GM21381 (cell line): ENCODE measurements around the gene CDK5.
"Not testable (repeated sequence)": the region's sequence is repeated elsewhere in the genome, so short reads cannot be mapped to it uniquely, and the experiment has no call there.

ENCODE experiments used
- ATAC-seq: cut with Tn5 transposase; IDR thresholded peaks from one replicate; pipeline ENCODE4 v1.9.1; 2021; ENCODE audit warnings: mild to moderate bottlenecking, moderate library complexity; ENCODE audit not compliant: unreplicated experiment

The CDK5 gene

DNA sequence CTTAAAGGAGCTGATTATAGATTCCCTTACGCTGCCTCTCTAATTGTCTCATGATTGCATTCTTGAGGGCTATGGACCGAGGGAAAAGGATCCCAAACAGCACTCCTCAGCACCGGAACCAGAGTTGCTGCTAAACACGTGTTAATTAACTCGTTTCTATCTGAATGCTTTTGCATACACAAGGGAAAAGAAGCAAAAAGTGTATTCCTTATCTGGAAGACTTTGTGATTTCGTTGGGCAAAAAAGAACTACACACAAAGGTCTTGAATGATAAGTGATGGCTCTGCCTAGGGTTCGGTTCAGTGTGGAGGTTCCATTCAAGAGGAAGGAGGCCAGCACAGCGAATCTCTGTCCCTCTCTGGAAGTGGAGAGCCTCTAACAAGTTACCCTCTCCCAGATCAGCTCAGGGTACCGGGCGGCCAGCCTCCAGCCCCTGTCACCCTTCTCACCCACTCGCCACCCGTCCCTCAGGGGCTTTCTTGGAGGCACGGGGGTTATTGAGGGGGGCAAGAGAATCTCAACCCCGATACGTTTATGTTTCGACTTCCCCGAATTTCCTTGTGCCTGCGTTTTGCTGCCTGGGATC is 1.2 kb upstream of the CDK5 start:
- ATAC-seq: no peak

DNA sequence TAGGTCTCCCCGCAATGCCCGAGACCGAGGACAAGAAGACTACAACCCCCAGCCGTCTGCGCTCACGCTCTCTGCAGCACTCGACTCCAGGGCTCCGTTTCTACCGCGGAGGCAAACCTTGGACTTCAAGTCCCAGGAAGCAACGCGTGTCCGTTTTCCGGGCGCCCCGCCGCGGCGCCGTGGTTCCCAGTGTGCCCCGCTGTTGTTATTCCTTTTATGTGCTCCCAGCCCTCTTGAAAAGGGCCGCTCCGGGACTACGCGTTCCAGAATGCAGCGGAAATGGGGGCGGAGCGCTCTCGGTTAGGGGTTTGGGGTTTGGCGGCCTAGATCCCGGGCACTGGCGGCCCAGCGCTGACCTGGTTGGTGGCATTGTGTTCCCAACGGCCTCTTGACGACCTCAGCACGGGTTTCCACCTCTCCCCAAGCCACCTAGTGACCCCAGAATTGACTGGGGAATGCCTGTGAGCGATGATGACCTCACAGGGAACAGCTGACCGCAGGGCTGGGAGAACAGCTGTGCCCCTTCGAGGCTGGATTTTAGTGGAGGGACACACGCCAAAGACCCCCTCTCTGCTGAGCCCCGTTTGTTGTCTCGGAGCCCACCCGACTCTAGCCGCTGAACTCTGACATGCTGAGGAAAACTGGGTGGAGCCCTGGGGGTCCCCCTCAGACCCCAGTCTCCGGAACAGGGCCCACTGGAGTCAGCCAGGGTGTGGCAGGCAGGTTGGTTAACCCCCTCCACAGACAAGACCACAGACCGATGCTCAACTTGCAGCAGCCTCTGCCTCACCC is 488 bp upstream of the CDK5 start:
- ATAC-seq: peak; percentile 82

DNA sequence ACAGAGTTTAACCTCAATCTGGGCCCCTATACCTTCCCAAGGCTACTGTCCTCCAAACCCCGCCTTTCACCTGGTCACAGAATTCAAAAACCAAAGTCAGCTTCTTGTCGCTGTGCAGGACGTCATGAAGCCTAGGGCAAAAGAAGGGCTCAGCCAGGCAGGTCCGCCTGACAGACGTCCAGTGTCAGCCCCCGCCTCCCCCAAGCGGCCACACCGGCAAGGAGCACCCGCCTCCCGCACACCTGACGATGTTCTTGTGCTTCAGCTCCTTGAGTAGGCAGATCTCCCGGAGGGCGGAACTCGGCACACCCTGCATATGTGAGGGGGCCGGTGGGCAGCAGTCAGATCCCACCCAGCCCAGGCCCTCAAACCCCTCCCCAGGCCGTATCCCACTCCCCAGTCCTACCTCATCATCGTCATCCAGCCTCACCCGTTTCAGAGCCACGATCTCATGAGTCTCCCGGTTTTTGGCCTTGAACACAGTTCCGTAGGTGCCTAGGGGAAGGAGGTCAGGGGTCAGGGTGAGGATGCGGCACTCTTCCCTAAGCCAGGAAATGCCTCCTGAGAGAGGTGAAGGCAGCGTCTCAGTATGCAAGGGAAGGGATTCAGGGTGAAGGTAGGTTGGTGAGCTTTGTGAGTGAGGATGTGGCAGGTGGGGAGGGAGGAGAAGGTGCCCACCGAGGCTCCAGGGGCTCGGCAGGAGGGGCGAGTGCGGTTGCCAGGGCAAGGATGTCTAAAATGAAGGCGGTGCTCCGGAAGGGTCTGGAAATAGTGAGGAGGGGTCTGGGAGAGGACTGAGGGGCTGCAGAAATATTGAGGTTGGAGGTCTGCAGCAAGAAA is 811 bp downstream of the CDK5 start:
- no peak for ATAC-seq

DNA sequence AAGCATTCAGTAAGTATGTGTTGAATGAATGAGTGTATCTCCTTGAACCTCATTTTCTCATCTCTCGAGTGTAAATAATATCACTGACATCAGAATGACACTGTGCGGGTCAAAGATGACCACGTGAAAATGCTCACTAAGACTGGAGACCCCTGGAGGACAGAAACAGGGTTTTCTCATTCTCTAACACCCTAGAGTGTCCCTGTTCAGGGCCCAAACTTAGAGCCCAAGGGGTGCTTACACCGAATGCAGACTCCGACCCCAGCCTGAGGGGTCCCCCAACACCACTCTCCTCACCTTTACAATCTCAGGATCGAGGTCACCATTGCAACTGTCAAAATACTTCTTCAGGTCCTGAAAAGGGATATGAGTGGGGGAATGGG is 1.4 kb downstream of the CDK5 start:
- no peak for ATAC-seq

DNA sequence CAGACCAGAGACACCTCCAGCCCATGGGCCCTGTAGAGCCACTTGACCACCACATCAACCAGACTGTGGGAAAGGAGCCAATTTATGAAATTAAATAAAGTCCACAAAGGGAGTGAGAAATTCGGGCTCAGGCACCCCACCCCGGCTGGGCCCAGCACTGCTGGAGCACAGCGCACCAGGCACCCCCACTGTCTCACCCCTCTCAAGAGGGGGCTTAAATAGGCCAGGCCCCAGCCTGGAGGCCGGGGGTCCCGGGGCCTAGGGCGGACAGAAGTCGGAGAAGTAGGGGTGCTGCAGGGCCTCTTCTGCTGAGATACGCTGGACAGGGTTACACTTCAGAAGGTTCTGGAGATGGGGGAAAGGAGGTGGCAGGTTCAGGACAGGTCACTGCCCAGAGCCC is 3.9 kb downstream of the CDK5 start:
- ATAC-seq: no peak

DNA sequence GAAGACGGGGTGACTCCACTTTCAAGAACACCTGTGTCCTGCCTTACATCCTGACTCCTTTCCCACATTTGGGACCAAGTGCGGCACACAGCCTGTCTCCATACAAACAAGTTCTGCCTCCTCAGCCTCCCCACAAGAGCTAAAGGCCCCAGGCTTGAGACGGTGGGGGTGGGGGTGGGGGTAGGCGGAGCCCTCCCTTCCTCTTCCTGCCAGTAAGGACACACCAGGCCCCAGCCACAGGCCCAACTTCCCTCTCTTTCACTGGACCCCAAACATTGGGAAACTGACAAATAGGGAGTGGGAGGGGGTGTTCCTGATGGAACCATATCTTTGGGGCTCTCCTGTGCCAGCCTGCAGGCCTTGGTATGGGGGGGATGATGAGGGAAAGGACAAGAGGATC is 4.6 kb downstream of the CDK5 start:
- ATAC-seq: no peak

DNA sequence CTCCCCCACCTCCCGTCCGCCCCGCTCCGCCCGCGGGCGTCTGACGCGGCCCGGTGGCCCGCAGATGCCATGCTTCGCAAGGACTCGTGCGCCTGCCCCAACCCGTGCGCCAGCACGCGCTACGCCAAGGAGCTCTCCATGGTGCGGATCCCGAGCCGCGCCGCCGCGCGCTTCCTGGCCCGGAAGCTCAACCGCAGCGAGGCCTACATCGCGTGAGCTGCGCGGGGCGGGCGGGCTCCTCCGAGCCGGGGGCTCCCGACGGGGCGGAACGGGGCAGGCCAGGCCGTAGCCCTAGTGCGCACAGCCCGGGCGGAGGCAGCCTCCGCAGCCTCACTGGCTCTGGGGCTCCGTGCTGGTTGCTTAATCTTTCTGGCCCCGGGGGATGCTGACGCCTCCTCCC is 6.6 kb downstream of the CDK5 start:
- ATAC-seq: no peak

DNA sequence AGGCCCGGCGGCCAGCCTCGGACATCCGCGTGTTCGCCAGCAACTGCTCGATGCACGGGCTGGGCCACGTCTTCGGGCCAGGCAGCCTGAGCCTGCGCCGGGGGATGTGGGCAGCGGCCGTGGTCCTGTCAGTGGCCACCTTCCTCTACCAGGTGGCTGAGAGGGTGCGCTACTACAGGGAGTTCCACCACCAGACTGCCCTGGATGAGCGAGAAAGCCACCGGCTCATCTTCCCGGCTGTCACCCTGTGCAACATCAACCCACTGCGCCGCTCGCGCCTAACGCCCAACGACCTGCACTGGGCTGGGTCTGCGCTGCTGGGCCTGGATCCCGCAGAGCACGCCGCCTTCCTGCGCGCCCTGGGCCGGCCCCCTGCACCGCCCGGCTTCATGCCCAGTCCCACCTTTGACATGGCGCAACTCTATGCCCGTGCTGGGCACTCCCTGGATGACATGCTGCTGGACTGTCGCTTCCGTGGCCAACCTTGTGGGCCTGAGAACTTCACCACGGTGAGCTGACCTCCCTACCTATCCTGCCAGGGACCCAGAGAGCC is 8.7 kb downstream of the CDK5 start:
- ATAC-seq: no peak

DNA sequence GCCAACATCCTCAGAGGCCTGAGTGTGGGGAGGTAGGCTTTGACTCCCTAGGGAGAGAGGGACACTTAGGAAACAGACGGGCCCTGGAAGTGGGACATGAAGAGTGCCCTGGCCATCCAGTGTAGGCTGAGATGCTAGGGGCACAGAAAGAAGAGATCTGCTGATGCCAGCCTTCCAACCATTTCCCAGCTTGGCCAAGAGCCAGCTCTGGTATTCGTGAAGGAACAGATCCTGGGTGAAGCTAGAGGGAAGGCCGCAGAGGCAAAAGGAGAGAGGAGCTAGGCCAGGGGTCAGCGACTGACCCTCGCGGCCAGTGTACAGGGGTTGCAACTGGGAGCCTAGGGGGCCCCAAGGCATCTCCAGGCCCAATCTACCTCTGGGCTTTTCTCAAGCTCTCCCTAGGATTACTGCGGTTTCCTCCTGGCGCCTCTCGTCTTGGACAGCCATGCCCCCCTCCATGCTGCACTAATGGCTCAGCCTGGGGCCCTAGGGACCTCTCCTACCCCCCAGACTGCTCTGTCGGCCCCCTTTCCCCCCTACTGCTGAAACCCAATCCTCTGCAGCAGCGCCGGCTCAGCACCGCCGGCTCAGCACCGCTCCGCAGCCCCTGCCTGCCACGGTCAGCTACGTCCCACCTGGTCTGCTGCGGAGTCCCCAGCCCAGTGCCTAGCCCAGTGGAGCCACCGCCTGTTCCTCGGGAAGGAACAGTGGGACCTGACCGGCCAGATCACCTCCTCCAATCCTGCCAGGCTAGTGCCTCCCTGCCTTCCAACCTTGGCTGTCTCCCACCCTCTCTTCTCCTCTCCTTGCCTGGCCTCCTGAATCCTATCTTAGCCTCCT is 9.5 kb downstream of the CDK5 start, which contains the start of gene ASIC3:
Gene ASIC3, plus strand, starts transcription at position 556 of the 840 bp plus-strand sequence. CDS start 355 bp downstream, outside the sequence.
- ATAC-seq: no peak

DNA sequence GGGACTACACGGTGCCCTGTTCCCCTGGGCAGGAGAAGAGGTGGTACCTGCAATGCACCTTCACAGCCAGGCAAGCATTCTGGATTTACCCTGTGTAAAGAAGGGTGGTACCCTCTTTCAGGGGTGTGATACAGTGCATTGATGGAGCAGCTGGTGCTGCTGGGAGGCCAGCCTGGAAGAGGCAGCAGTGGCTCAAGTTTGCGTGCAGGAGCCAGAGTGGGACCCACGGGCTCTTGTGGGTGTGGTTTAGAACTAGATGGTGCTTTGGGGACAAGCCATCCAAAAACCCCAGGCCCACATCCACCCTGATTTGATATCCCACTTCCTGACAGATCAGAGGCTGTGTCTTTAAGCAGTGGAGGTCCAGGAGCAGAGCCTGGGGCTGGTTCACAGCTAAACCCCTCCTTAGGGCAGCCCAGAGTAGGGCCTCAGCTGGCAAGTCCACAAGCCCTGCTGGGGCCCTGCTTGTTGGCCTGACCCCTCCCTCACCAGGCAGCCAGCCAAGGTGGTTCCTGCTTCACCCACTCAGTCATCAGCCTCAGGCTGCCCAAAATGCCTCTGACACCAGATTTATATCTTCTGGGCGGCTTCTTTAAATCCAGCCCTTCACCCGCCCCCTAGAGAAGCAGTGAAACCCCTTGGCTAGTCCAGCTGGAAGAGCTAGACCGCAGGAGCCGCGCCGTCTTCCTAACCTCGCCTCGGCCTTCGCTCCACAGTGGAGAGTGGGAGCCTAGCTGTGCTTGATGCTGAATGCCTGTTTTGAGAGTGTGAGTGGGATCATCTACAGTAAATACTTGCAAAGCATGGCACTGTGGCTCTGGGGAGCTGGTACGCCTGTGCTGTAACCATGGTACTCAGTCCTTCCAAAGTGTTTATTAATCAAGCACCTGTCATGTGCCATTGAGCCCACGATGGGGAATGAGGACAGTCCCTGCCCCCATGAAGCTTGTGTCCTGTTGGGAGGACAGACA is 10.8 kb downstream of the CDK5 start:
- ATAC-seq: no peak

DNA sequence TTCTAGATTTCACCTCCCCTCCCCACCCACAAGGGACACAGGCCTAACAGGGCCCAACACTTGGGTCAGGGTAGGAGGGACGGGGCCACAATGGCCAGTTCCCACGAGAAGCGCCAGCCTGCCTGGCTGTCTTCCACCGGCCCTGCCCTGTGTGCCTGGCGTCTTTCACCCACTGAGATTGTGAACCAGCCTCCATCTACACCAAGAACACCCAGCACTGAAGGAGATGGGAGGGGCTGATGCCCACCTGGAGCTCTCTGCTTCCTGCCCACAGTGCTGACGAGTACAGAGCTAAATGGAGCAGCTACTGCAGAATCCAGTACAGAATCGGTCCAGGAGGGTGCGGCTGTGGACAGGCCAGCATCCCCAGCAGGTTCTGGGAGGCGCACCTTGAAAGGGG is 11.7 kb downstream of the CDK5 start:
- no peak for ATAC-seq

DNA sequence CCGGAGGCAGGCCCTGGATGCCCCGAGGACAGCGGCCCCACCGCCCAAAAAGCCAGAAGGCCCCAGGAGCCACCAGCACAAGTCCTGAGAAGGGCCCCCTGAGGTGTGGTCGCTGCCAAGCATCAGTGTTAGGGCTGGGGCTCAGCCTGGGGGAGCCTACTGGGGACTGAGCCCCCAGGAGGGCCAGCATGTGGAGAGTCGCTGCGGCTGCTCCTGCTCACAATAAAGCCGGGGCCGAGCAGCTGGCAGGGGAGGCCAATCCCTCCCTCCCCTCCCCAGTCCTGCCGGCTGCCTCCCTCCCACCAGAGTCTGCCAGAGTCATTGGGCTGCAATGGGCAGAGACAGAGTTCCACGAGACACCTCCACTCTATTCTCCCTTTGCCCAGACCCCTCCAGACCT is 12.4 kb downstream of the CDK5 start:
- ATAC-seq: no peak

DNA sequence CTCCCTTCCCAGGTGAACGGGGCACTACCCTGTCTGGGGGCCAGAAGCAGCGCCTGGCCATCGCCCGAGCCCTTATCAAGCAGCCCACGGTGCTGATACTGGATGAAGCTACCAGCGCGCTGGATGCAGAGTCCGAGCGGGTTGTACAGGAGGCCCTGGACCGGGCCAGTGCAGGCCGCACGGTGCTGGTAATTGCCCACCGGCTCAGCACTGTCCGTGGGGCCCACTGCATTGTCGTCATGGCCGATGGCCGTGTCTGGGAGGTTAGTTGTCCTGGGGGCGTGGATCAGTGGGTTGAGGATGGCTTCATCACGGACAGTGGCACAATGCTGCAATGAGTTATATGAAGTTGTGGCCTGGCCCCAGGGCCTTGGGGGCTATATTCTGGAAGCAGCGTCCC is 13.7 kb downstream of the CDK5 start:
- ATAC-seq: no peak

DNA sequence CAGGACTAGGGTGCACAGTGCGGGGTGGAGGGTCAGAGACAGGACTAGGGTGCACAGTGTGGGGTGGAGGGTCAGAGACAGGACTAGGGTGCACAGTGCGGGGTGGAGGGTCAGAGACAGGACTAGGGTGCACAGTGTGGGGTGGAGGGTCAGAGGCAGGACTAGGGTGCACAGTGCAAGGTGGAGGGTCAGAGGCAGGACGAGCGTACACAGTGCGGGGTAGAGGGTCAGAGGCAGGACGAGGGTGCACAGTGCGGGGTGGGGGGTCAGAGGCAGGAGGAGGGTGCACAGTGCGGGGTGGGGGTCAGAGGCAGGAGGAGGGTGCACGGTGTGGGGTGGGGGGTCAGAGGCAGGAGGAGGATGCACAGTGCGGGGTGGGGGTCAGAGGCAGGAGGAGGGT is 14.2 kb downstream of the CDK5 start:
- not testable (repeated sequence) for ATAC-seq

DNA sequence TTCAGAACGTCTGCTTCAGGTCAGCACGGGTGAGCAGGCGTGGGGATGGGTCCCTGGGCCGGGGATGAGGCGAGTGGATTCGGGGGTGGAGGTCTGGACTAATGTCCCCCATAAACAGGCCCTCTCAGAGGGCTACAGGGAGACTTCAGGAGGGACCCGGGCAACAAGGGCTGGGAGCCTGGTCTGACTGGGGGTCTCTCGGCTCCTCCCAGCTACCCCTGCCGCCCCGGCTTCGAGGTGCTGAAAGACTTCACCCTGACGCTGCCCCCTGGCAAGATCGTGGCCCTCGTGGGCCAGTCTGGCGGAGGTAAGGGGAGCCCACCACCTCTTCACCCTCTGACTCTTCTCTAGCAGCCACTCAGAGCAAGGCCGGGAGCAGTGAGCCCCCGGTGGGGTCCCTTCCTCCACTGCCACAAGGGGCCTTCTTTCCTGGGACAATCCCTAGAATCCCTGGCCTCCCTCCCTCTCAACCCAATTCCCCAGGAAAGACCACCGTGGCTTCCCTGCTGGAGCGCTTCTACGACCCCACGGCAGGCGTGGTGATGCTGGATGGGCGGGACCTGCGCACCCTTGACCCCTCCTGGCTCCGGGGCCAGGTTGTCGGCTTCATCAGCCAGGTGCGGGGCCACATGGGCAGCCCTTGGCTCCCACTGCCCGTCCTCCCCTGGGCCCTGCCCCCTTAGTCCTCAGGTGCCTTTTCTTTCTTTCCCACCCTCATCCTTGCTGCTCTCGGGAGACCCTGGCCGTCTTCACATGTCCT is 16.9 kb downstream of the CDK5 start:
- ATAC-seq: no peak

DNA sequence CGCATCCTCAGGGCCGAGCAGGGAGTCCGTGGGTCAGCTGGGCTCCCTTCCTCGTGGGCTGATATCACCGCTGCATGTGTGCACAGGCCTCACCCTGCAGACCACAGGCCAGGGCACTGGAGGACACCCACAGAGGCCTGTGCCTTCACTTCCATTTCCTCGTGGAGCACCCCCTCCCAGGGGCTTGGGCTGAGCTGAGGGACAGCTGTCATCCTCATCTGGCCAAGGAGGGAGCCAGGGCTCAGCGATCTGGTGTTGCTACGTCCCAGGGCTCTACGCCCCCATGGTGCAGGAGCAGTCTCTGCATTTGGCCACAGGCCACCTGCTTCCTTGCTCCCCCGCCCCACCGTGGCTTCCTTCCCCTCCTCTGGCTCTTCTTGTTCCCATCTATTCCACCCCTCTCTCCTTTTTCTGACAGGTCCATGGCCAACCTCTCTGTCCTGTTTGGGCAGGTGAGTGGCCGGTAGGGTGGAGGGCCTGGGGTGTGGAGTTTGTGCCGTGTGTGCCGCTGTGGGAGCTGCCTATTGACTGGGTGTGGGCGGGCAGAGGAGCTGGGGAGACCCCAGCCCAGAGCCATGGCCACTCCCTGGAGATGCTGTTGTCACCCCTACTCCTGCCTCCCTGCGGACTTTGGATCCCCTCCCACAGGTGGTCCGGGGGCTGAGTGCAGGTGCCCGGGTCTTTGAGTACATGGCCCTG is 17.7 kb downstream of the CDK5 start:
- no peak for ATAC-seq

DNA sequence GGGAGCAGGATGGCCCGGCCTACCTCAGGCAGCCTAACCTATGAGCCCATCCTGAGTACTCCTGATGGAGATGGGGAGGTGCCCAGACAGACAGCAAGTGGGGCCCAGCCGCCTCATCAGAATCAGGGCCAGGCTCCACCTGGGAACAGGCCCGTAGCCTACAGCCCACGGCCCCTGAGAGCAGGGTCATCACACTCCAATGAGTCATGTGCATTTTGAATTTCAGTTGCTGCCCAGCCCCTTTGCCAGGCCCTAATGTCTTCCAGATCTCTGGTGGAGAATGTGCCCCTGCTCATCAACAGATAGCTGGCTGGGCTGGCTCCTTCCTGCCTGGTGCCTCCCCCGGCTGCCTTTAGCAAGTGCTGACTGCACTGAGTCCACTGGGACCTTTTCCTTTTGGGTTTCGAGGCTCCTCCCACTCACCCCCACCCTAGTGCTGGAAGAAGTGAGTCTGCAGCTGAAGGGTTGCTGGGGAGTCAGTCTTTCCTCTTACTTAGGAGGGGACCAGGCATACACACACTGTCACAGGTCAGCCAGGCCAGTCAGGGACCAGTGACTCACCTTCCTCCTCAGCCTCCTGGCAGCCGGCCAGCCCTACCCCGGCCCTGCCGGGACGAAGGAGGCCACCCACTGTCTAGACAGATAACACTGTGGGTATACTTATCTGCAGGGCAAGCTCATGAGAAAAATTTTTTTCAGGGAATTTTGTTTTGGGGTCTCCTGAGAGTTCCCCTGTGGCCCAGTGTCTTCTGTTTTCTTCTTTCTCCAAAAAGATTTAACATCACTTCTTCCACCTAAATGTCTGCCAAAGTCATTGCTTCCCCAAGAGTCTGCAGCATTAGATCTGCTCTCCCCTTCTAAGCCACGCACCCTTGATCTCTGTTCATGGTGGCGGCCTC is 18.5 kb downstream of the CDK5 start:
- ATAC-seq: no peak
